ENCODE measurements around the gene PXMP2.

- TF ChIP-seq CTCF (IDR thresholded peaks at IDR 0.05) = no peak
- TF ChIP-seq EZH2 (IDR thresholded peaks at IDR 0.05) = no peak
- TF ChIP-seq EZH2phosphoT487 (IDR thresholded peaks at IDR 0.05) = no peak
Observed at GRCh38 chr12:132677492-132677891, 9.9 kb upstream of the PXMP2 start.

Data from neural progenitor cell (in vitro differentiated cells).